HepG2 (cell line): ENCODE data around the gene TAMALIN. TPM values are rescaled to one million over a fixed set of nuclear protein-coding genes. Genes with fewer than 3 reads are reported as not detected.

ENCODE experiments used
- FOXP4 ChIP-seq: sonication (generic); formaldehyde crosslinking; IDR thresholded peaks from 2 replicates; pipeline ENCODE4 v1.4.0; 2020; ENCODE audit warnings: missing genetic modification reagents
- HDAC1 ChIP-seq: sonication (generic); formaldehyde crosslinking; IDR thresholded peaks from 2 replicates; pipeline ENCODE4 v1.5.1; 2020; ENCODE audit warnings: mild to moderate bottlenecking, missing genetic modification reagents
- HIVEP1 ChIP-seq: sonication (generic); formaldehyde crosslinking; IDR thresholded peaks from 2 replicates; pipeline ENCODE4 v1.4.0; 2020; ENCODE audit warnings: mild to moderate bottlenecking, missing genetic modification reagents
- HOXA7 ChIP-seq: sonication (generic); formaldehyde crosslinking; IDR thresholded peaks from 2 replicates; pipeline ENCODE4 v1.8.1; 2022; ENCODE audit warnings: mild to moderate bottlenecking, missing genetic modification reagents, moderate library complexity
- IRF2 ChIP-seq: IDR thresholded peaks from 2 replicates; pipeline ENCODE4 v1.6.1; 2018; ENCODE audit warnings: missing genetic modification reagents, missing compliant biosample characterization
- KDM2A ChIP-seq: sonication (generic); formaldehyde crosslinking; IDR thresholded peaks from 2 replicates; pipeline ENCODE4 v1.4.0; 2020; ENCODE audit warnings: low read depth, missing genetic modification reagents, borderline replicate concordance
- NCOA2 ChIP-seq: sonication (generic); formaldehyde crosslinking; IDR thresholded peaks from 2 replicates; pipeline ENCODE4 v1.8.0; 2022; ENCODE audit warnings: inconsistent platforms
- NCOR1 ChIP-seq: fragments of 200-600 bp; sonication (generic); IDR thresholded peaks from 2 replicates; pipeline ENCODE4 v1.7.0; 2017; ENCODE audit warnings: antibody characterized with exemption, low read length, borderline replicate concordance
- NR1H2 ChIP-seq: sonication (generic); formaldehyde crosslinking; IDR thresholded peaks from 2 replicates; pipeline ENCODE4 v1.8.1; 2022; ENCODE audit warnings: low read depth, missing genetic modification reagents, borderline replicate concordance
- PAXIP1 ChIP-seq: sonication (generic); formaldehyde crosslinking; conservative IDR thresholded peaks from 2 replicates; pipeline ENCODE4 v1.4.0; 2020; ENCODE audit warnings: mild to moderate bottlenecking, missing genetic modification reagents, moderate library complexity
- PCBP2 ChIP-seq: fragments of 200-400 bp; formaldehyde crosslinking; optimal IDR thresholded peaks from 2 replicates; pipeline ENCODE3; 2018; ENCODE audit warnings: low read length, low read depth; ENCODE audit not compliant: poor library complexity, severe bottlenecking
- SMAD1 ChIP-seq: sonication (generic); formaldehyde crosslinking; IDR thresholded peaks from 2 replicates; pipeline ENCODE4 v1.4.0; 2020; ENCODE audit warnings: missing genetic modification reagents, low read depth, mild to moderate bottlenecking, borderline replicate concordance
- TBL1XR1 ChIP-seq: fragments of 150-350 bp; IDR thresholded peaks from 2 replicates; pipeline ENCODE4 v1.6.1; 2014; ENCODE audit warnings: borderline replicate concordance, low read length; ENCODE audit not compliant: partially characterized antibody
- ZNF660 ChIP-seq: sonication (generic); formaldehyde crosslinking; IDR thresholded peaks from 2 replicates; pipeline ENCODE4 v1.5.1; 2020; ENCODE audit warnings: mild to moderate bottlenecking, low read depth, missing genetic modification reagents, borderline replicate concordance
- ZNF878 ChIP-seq: sonication (generic); formaldehyde crosslinking; IDR thresholded peaks from 2 replicates; pipeline ENCODE4 v1.8.1; 2023; ENCODE audit warnings: mild to moderate bottlenecking, missing genetic modification reagents, moderate library complexity
- polyA plus RNA-seq, 8 experiments: library from polyadenylated mRNA; depleted of rRNA in 3 of 8; stranded (reverse) in 7 of 8; unstranded in 1 of 8; fragments of >200 nt; fragmentation: Illumina TruSeq in 4 of 8; extraction: Trizol in 4 of 8; gene quantifications; 2 replicates each; pipeline versions ENCODE4 v1.2.1 to v1.2.3, GENCODE V29; 2011 to 2016; ENCODE audit warnings: low read depth in 4 of 8, missing spikeins in 1 of 8, mixed read lengths in 1 of 8; ENCODE audit not compliant: insufficient read depth in 1 of 8
- total RNA-seq, 5 experiments: library from RNA; depleted of rRNA; stranded (reverse); fragments of >200 nt; fragmentation: Illumina TruSeq; extraction: Trizol; gene quantifications; 2 replicates each; pipeline ENCODE4 v1.2.3, GENCODE V29; 2016; ENCODE audit warnings: low read depth in 1 of 5
- TF ChIP-seq, protein P1 (sequence below): sonication (generic); formaldehyde crosslinking; IDR thresholded peaks from 2 replicates; pipeline ENCODE4 v1.4.0; 2020; ENCODE audit warnings: missing genetic modification reagents
- TF ChIP-seq, protein P2 (sequence below): sonication (generic); formaldehyde crosslinking; IDR thresholded peaks from 2 replicates; pipeline ENCODE4 v1.8.1; 2023; ENCODE audit warnings: missing genetic modification reagents, inconsistent platforms, borderline replicate concordance
- TF ChIP-seq, protein P3 (sequence below): sonication (generic); formaldehyde crosslinking; IDR thresholded peaks from 2 replicates; pipeline ENCODE4 v1.8.1; 2023; ENCODE audit warnings: mild to moderate bottlenecking, inconsistent platforms, moderate library complexity, missing genetic modification reagents, borderline replicate concordance

Gene TAMALIN
- total and polyA plus RNA-seq, 2 of the 13 experiments (the other 11 are each of a cell fraction or from before 2014, with no cell fraction given) = 2.9 to 10.9 TPM

DNA sequence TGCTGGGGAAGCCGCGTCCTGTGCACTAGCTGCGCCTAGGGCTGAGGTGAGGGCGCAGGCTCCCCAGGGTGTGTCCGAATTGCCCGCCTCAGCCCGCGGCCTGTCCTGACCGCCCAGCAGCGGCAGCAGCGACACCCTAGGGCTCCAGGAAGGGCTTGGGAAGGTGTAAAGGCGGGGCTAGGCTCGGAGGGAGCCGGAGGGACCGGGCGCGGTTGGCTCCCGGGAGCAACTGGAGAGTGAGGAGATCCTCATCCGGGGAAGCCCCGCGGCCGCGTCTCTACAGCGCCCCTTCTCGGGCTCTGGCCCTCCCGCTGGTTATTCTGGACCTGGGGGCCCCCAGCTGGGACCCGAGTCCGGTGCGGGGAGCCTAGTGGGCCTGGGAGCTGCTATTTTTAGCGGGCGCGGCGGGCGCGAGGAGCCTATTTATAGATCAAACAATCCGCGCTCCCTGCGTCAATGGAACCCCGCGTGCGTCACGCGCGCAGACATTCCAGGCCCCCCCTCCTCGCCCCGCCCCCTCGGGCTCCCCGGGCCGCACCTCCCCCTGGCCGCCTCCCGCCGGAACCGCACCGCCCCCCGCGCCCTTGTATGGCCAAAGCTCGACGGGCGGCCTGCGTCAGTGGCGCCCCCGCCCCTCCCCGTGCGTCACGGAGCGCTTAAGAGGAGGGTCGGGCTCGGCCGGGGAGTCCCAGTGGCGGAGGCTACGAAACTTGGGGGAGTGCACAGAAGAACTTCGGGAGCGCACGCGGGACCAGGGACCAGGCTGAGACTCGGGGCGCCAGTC is 44.2 kb downstream of the TAMALIN start, which contains the start of gene NR4A1 (continued):
- TF ChIP-seq FOXP4 (CRISPR knock-in tag) (no peak), PAXIP1 (CRISPR knock-in tag) (peak; percentile 53), NR1H2 (no peak), NCOR1 (peak; percentile 73; the same call in 1 of the 2 replicates), ZNF878 (CRISPR knock-in tag) (no peak), TBL1XR1 (peak; percentile 69), ZNF660 (no peak), HOXA7 (CRISPR knock-in tag) (no peak), PCBP2 (no peak), HIVEP1 (peak; percentile 99), KDM2A (peak; percentile 48; the same call in 1 of the 2 replicates), SMAD1 (CRISPR knock-in tag) (peak; percentile 48; the same call in 1 of the 2 replicates), NCOA2 (CRISPR knock-in tag) (no peak), IRF2 (CRISPR knock-in tag) (peak; percentile 22), HDAC1 (CRISPR knock-in tag) (peak; percentile 75)
- TF ChIP-seq, protein P1, sequence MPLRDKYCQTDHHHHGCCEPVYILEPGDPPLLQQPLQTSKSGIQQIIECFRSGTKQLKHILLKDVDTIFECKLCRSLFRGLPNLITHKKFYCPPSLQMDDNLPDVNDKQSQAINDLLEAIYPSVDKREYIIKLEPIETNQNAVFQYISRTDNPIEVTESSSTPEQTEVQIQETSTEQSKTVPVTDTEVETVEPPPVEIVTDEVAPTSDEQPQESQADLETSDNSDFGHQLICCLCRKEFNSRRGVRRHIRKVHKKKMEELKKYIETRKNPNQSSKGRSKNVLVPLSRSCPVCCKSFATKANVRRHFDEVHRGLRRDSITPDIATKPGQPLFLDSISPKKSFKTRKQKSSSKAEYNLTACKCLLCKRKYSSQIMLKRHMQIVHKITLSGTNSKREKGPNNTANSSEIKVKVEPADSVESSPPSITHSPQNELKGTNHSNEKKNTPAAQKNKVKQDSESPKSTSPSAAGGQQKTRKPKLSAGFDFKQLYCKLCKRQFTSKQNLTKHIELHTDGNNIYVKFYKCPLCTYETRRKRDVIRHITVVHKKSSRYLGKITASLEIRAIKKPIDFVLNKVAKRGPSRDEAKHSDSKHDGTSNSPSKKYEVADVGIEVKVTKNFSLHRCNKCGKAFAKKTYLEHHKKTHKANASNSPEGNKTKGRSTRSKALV = peak; percentile 4; the same call in 1 of the 2 replicates
- TF ChIP-seq, protein P2, sequence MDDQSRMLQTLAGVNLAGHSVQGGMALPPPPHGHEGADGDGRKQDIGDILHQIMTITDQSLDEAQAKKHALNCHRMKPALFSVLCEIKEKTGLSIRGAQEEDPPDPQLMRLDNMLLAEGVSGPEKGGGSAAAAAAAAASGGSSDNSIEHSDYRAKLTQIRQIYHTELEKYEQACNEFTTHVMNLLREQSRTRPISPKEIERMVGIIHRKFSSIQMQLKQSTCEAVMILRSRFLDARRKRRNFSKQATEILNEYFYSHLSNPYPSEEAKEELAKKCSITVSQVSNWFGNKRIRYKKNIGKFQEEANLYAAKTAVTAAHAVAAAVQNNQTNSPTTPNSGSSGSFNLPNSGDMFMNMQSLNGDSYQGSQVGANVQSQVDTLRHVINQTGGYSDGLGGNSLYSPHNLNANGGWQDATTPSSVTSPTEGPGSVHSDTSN (CRISPR knock-in tag) = no peak
- TF ChIP-seq, protein P3, sequence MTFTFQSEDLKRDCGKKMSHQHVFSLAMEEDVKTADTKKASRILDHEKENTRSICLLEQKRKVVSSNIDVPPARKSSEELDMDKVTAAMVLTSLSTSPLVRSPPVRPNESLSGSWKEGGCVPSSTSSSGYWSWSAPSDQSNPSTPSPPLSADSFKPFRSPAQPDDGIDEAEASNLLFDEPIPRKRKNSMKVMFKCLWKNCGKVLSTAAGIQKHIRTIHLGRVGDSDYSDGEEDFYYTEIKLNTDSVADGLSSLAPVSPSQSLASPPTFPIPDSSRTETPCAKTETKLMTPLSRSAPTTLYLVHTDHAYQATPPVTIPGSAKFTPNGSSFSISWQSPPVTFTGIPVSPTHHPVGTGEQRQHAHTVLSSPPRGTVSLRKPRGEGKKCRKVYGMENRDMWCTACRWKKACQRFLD (CRISPR knock-in tag) = no peak
